Measurements from ENCODE around the gene DUSP22. TPM values are rescaled to one million over a fixed set of nuclear protein-coding genes. Genes with fewer than 3 reads are reported as not detected.

DUSP22 gene
- total and polyA plus RNA-seq, 9 of the 15 experiments (the other 6 are each of a cell fraction or from before 2014, with no cell fraction given) = 9.3 to 19.4 (median 11.8) TPM

DNA sequence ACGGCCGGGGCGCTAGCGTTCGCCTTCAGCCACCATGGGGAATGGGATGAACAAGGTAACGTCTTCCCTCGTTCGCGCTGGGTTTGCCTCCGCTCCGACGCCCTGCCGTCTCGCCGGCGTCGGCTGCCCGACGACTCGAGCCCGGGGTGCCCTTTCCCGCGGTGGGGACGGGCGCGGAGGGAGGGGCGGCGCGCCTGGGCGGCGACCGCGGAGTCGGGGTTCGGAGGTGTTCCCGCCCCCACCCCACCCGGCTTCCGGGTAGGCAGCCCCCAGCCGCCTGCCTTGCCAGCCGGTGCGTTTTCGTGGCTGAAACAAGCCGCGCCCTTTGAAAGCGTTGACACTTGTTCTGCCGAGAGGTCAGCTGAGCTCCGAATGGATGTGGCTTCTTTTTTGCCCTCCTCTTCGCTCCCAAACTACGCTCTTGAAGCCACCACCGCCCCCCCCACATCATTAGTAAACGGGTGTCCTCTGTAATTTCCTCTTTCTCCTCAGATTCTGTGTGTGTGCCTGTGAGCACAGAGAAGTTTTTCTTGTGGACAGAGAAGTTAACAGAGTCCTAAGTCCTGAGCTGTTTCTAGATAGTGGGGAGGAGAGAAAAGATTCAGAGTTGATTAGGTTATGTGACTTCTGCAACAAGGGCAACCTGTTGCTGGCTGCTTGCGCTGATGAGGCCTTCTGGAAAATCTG, 362 bp downstream of the DUSP22 start (continued):
- TF ChIP-seq ZNF253 (CRISPR knock-in tag; conservative IDR thresholded peaks at IDR 0.05) (no peak), HMG20A (CRISPR knock-in tag; conservative IDR thresholded peaks at IDR 0.05) (no peak), ETV6 (IDR thresholded peaks at IDR 0.05; ENCODE audit: borderline replicate concordance in 1 of 2, low read depth in 2 of 2, low read length in 1 of 2) (no peak), ETV6 (CRISPR knock-in tag; IDR thresholded peaks at IDR 0.05; ENCODE audit: borderline replicate concordance) (no peak), MAZ (CRISPR knock-in tag; conservative IDR thresholded peaks at IDR 0.05 in 1 of 2, IDR thresholded peaks at IDR 0.05 in 1 of 2) (peak in 1 of 2 experiments; percentile 85; a peak in 2 of 4 replicates), NR2C2 (CRISPR knock-in tag; IDR thresholded peaks at IDR 0.05) (0 out of 2 replicates have a peak, but pooled peaks have one; percentile 17), NR2C2 (tag; IDR thresholded peaks at IDR 0.05) (no peak; the same call in 1 of the 2 replicates), ZNF436 (CRISPR knock-in tag; IDR thresholded peaks at IDR 0.05) (no peak), ZNF586 (CRISPR knock-in tag; conservative IDR thresholded peaks at IDR 0.05) (no peak), SRSF1 (IDR thresholded peaks at IDR 0.05; ENCODE audit: low read depth, low read length) (no peak), FOXA1 (IDR thresholded peaks at IDR 0.05; ENCODE audit: borderline replicate concordance) (no peak), LCOR (CRISPR knock-in tag; IDR thresholded peaks at IDR 0.05) (0 out of 2 replicates have a peak, but pooled peaks have one; percentile 11), BRD9 (IDR thresholded peaks at IDR 0.05; ENCODE audit: low read depth, partially characterized antibody) (peak; percentile 57), EHMT2 (IDR thresholded peaks at IDR 0.05) (no peak), ZC3H4 (CRISPR knock-in tag; IDR thresholded peaks at IDR 0.05; ENCODE audit: borderline replicate concordance) (0 out of 2 replicates have a peak, but pooled peaks have one; percentile 13), MEIS2 (IDR thresholded peaks at IDR 0.05; ENCODE audit: partially characterized antibody) (no peak), CC2D1A (IDR thresholded peaks at IDR 0.05) (no peak; the same call in 1 of the 2 replicates), MBD2 (IDR thresholded peaks at IDR 0.05; ENCODE audit: borderline replicate concordance, low read depth) (no peak), SIN3B (IDR thresholded peaks at IDR 0.05; ENCODE audit: low read depth) (no peak), ZNF589 (CRISPR knock-in tag; IDR thresholded peaks at IDR 0.05; ENCODE audit: low read depth) (no peak)
- TF ChIP-seq, protein P1, sequence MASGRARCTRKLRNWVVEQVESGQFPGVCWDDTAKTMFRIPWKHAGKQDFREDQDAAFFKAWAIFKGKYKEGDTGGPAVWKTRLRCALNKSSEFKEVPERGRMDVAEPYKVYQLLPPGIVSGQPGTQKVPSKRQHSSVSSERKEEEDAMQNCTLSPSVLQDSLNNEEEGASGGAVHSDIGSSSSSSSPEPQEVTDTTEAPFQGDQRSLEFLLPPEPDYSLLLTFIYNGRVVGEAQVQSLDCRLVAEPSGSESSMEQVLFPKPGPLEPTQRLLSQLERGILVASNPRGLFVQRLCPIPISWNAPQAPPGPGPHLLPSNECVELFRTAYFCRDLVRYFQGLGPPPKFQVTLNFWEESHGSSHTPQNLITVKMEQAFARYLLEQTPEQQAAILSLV (tag; IDR thresholded peaks at IDR 0.05) = no peak
- TF ChIP-seq, protein P2, sequence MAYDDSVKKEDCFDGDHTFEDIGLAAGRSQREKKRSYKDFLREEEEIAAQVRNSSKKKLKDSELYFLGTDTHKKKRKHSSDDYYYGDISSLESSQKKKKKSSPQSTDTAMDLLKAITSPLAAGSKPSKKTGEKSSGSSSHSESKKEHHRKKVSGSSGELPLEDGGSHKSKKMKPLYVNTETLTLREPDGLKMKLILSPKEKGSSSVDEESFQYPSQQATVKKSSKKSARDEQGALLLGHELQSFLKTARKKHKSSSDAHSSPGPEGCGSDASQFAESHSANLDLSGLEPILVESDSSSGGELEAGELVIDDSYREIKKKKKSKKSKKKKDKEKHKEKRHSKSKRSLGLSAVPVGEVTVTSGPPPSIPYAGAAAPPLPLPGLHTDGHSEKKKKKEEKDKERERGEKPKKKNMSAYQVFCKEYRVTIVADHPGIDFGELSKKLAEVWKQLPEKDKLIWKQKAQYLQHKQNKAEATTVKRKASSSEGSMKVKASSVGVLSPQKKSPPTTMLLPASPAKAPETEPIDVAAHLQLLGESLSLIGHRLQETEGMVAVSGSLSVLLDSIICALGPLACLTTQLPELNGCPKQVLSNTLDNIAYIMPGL (CRISPR knock-in tag; IDR thresholded peaks at IDR 0.05) = peak; percentile 30; the same call in 1 of the 2 replicates
- TF ChIP-seq, protein P3, sequence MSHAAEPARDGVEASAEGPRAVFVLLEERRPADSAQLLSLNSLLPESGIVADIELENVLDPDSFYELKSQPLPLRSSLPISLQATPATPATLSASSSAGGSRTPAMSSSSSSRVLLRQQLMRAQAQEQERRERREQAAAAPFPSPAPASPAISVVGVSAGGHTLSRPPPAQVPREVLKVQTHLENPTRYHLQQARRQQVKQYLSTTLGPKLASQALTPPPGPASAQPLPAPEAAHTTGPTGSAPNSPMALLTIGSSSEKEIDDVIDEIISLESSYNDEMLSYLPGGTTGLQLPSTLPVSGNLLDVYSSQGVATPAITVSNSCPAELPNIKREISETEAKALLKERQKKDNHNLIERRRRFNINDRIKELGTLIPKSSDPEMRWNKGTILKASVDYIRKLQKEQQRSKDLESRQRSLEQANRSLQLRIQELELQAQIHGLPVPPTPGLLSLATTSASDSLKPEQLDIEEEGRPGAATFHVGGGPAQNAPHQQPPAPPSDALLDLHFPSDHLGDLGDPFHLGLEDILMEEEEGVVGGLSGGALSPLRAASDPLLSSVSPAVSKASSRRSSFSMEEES (CRISPR knock-in tag; IDR thresholded peaks at IDR 0.05) = no peak
